PC-3 (cell line): Measurements from ENCODE around the gene CAMK1D. TPM values are rescaled to one million over a fixed set of nuclear protein-coding genes. Genes with fewer than 3 reads are reported as not detected.

Experiments
- ATAC-seq: fragments of 200-7000 bp; cut with Tn5 transposase; 2 replicates; pipeline ENCODE4 v1.9.1; 2020; ENCODE audit warnings: mild to moderate bottlenecking, moderate library complexity
- BruUV-seq: library from RNA; stranded (reverse); fragments of 400-500 nt; replicated peaks from 2 replicates; lab custom pipeline; 2021; lab: Mats Ljungman, UMichigan
- CTCF ChIA-PET: fragments of 300-600 bp; sonication (Branson Sonifier 250); formaldehyde crosslinking; loops from one replicate; lab custom pipeline; 2022; ENCODE audit warnings: antibody characterized with exemption; lab: Charles Lee
- POLR2A ChIA-PET: fragments of 300-600 bp; sonication (Branson Sonifier 250); formaldehyde crosslinking; loops from one replicate; lab custom pipeline; 2022; ENCODE audit warnings: antibody characterized with exemption; ENCODE audit not compliant: unreplicated experiment; lab: Charles Lee
- DNase-seq: peaks from one replicate; pipeline ENCODE4 v3.0.0-alpha.2; 2015
- H2AFZ ChIP-seq: fragments of 300-600 bp; sonication (generic); 2 replicates; pipeline ENCODE4 v1.6.0; 2016; ENCODE audit warnings: antibody characterized with exemption, low read length
- H3F3A ChIP-seq: fragments of 300-600 bp; sonication (generic); one replicate; pipeline ENCODE4 v1.6.0; 2017; ENCODE audit warnings: antibody characterized with exemption, low read length, control low read depth, mild to moderate bottlenecking; ENCODE audit not compliant: unreplicated experiment
- H3K27ac ChIP-seq: fragments of 300-600 bp; sonication (generic); 2 replicates; pipeline ENCODE4 v1.5.1; 2016; ENCODE audit warnings: mild to moderate bottlenecking, low read length
- H3K27me3 ChIP-seq: fragments of 300-600 bp; sonication (generic); 2 replicates; pipeline ENCODE4 v1.6.1; 2016; ENCODE audit warnings: low read length, mixed read lengths
- H3K36me3 ChIP-seq: fragments of 300-600 bp; sonication (generic); 2 replicates; pipeline ENCODE4 v1.6.1; 2016; ENCODE audit warnings: low read depth, mixed run types, low read length, mixed read lengths
- H3K4me1 ChIP-seq: fragments of 300-600 bp; sonication (generic); 2 replicates; pipeline ENCODE4 v1.5.1; 2016; ENCODE audit warnings: low read length; ENCODE audit not compliant: insufficient read depth
- H3K4me2 ChIP-seq: fragments of 300-600 bp; sonication (generic); 2 replicates; pipeline ENCODE4 v1.6.0; 2016; ENCODE audit warnings: low read length
- H3K4me3 ChIP-seq: fragments of 300-600 bp; sonication (generic); 2 replicates; pipeline ENCODE4 v1.5.1; 2016; ENCODE audit warnings: mild to moderate bottlenecking, low read length, mixed read lengths
- H3K79me2 ChIP-seq: fragments of 300-600 bp; sonication (generic); 2 replicates; pipeline ENCODE4 v1.6.1; 2017; ENCODE audit warnings: low read length, mixed read lengths
- H3K9ac ChIP-seq: fragments of 300-600 bp; sonication (generic); 2 replicates; pipeline ENCODE4 v1.6.0; 2016; ENCODE audit warnings: mild to moderate bottlenecking, low read length
- H3K9me2 ChIP-seq: fragments of 300-600 bp; sonication (generic); replicated peaks from 2 replicates; pipeline ENCODE4 v1.6.1; 2016; ENCODE audit warnings: mixed run types, low read length, mixed read lengths
- H3K9me3 ChIP-seq: fragments of 300-600 bp; sonication (generic); 2 replicates; pipeline ENCODE4 v1.6.1; 2016; ENCODE audit warnings: low read length, mixed read lengths
- H4K20me1 ChIP-seq: fragments of 300-600 bp; sonication (generic); 2 replicates; pipeline ENCODE4 v1.6.1; 2016; ENCODE audit warnings: low read length, mixed read lengths
- CTCF ChIP-seq: fragments of 300-600 bp; sonication (generic); conservative IDR thresholded peaks from 2 replicates; pipeline ENCODE4 v1.5.1; 2017; ENCODE audit warnings: antibody characterized with exemption, low read depth, mild to moderate bottlenecking, low read length
- EZH2 ChIP-seq: fragments of 300-600 bp; sonication (generic); IDR thresholded peaks from one replicate; pipeline ENCODE4 v1.6.1; 2017; ENCODE audit warnings: antibody characterized with exemption, mild to moderate bottlenecking, low read length; ENCODE audit not compliant: unreplicated experiment
- EZH2phosphoT487 ChIP-seq: fragments of 300-600 bp; sonication (generic); IDR thresholded peaks from 2 replicates; pipeline ENCODE4 v1.6.1; 2018; ENCODE audit warnings: mild to moderate bottlenecking, antibody characterized with exemption, low read length, borderline replicate concordance
- intact Hi-C: fragments of 100-400 bp; cut with micrococcal nuclease; formaldehyde crosslinking; loops from 2 replicates; pipeline ENCODE4 v1.9.0; 2023
- total RNA-seq: library from RNA; depleted of rRNA; stranded (reverse); fragments of >200 nt; gene quantifications from 2 replicates; pipeline ENCODE4 v1.2.3, GENCODE V29; 2014

CAMK1D gene
- total RNA-seq, 1 experiment from 2014 or later: 1.3 TPM

DNA sequence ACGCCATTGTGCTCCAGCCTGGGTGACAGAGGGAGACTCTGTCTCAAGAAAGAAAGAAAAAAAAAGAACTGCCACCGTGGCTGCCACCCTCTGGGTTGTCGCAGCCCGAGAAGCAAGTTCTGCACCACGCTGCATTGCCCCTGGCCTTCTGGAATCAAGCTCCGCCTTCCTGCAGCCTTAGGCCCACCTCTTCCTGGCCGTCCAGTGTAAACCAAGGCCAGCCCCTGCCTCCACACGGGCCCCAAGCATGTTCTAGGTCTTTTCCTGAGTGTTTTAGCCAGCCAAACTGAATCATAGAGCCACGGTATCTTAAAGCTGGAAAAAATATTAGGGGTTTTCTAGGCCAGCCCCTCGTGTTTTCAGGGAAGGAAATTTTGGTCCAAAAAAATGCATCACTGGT, 463.2 kb downstream of the CAMK1D start:
- ATAC-seq: no peak
- H3K9me3 ChIP-seq: no peaks in the 10 kb centered on the region
- H3K27me3 ChIP-seq: no peaks in the 10 kb centered on the region
- ChIA-PET POLR2A (no interaction called here), CTCF (interaction anchor here (0.6 to 0.7 kb wide), 2 partner anchors 259 to 1005 kb away, joined by 3 to 4 read pairs; no protein-coding TSS in a partner anchor)
- no peaks in the 10 kb centered on the region for H3K4me1 ChIP-seq
- no peak overlapping the region for H3K9ac ChIP-seq
- H3K9me2 ChIP-seq: no peaks in the 10 kb centered on the region
- no peak for TF ChIP-seq EZH2
- no peak for TF ChIP-seq CTCF
- no peak for TF ChIP-seq EZH2phosphoT487
- H2AFZ ChIP-seq: no peak overlapping the region
- no peak for DNase-seq
- no peak overlapping the region for H3K4me2 ChIP-seq
- no peaks in the 10 kb centered on the region for H3K79me2 ChIP-seq
- intact Hi-C loops: no loop called here
- no TSS peak for BruUV-seq
- no peaks in the 10 kb centered on the region for H4K20me1 ChIP-seq
- no peaks in the 10 kb centered on the region for H3F3A ChIP-seq
- no peak overlapping the region for H3K27ac ChIP-seq
- no peak overlapping the region for H3K4me3 ChIP-seq
- no peaks in the 10 kb centered on the region for H3K36me3 ChIP-seq

- Histone ChIP-seq H3K9ac (no peak overlapping the region), H4K20me1 (no peaks in the 10 kb centered on the region), H3K4me2 (no peak overlapping the region), H3K27ac (no peak overlapping the region), H3K4me1 (no peaks in the 10 kb centered on the region), H3K27me3 (no peaks in the 10 kb centered on the region), H2AFZ (no peak overlapping the region), H3K4me3 (no peak overlapping the region), H3K79me2 (no peaks in the 10 kb centered on the region), H3K36me3 (no peaks in the 10 kb centered on the region), H3F3A (no peaks in the 10 kb centered on the region), H3K9me2 (no peaks in the 10 kb centered on the region), H3K9me3 (no peaks in the 10 kb centered on the region)
- DNase-seq (no peak), ATAC-seq (no peak)
- TF ChIP-seq EZH2phosphoT487 (no peak), EZH2 (no peak), CTCF (no peak)
- intact Hi-C loops: no loop called here
- no TSS peak for BruUV-seq
- CTCF ChIA-PET: no interaction called here
- POLR2A ChIA-PET: no interaction called here
These were observed 464.8 kb downstream of the CAMK1D start for GRCh38 chr10:12814166-12814565.

DNA sequence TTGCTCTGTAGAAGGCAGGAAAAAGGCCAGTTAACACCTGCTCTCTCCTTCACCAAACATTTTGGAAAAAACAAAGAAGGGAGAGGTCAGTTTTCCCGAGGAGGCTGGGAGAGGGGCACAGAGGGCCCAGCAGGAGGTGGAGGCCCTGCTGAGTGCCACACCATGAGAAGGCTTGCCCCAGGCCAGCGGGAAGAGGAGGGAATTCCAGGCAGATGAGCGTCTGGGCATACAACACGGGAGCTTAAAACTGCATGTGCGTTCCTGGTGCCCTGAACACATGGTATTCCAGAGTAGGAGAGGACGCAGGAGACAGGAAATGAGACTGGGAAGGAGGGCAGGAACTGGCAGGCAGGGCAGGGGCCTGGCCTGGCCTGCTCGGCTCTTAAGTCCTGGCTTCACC, 469.7 kb downstream of the CAMK1D start:
- Histone ChIP-seq H3K27ac (no peak overlapping the region), H3K4me1 (no peaks in the 10 kb centered on the region), H3F3A (no peaks in the 10 kb centered on the region), H3K4me3 (no peak overlapping the region), H3K9ac (no peak overlapping the region), H3K27me3 (no peaks in the 10 kb centered on the region), H3K9me2 (no peaks in the 10 kb centered on the region), H2AFZ (no peak overlapping the region), H3K9me3 (no peaks in the 10 kb centered on the region), H3K79me2 (no peaks in the 10 kb centered on the region), H3K36me3 (no peaks in the 10 kb centered on the region), H4K20me1 (no peaks in the 10 kb centered on the region), H3K4me2 (no peak overlapping the region)
- TF ChIP-seq EZH2 (no peak), CTCF (no peak), EZH2phosphoT487 (no peak)
- POLR2A ChIA-PET: no interaction called here
- intact Hi-C loops: no loop called here
- ATAC-seq (no peak), DNase-seq (no peak)
- BruUV-seq: no TSS peak
- CTCF ChIA-PET: no interaction called here
